Fibroblast of skin of abdomen (primary cell): ENCODE data around the gene SPATA31A6. TPM values are rescaled to one million over a fixed set of nuclear protein-coding genes. Genes with fewer than 3 reads are reported as not detected.
"Not testable (repeated sequence)": the region's sequence is repeated elsewhere in the genome, so short reads cannot be mapped to it uniquely, and the experiment has no call there.

Experiments
- DNase-seq: peaks from one replicate; pipeline ENCODE4 v3.0.0-alpha.2; 2013
- polyA plus RNA-seq, 2 experiments: library from polyadenylated mRNA; unstranded; fragments of 120-200 nt; gene quantifications; one replicate each; pipeline ENCODE4 v1.2.1, GENCODE V29; 2013; ENCODE audit not compliant: insufficient read length in 2 of 2

The SPATA31A6 gene
- polyA plus RNA-seq (2013, experiment 1 of 2; ENCODE audit: insufficient read length): not detected
- polyA plus RNA-seq (2013, experiment 2 of 2; ENCODE audit: insufficient read length): not detected

DNA sequence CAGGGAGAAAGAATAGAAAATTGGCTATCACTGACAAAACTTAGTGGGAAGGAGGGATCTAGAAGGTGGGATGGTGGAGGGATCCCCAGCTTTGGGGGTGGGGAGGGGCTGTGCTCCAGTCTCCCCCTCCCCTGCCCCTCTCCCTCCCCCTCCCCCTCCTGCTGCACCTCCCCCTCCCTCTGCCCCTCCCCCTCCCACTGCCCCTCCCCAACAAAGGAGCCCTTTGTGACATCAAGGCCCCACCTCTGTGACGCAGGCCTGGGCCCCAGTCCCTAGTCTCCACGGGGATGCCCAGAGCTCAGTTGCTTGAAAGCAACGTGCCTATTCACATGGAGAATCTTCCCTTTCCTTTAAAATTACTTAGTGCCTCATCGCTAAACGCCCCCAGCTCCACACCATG lies at the start of gene SPATA31A6:
TSS of gene SPATA31A6 (plus strand) at position 301 of the 400 bp plus-strand sequence. CDS start at position 330, 29 bp downstream.
- DNase-seq: not testable (repeated sequence)

- DNase-seq: peak; percentile 0
These were observed 23.2 kb upstream of the SPATA31A6 start for GRCh38 chr9:42160299-42160698.

- not testable (repeated sequence) for DNase-seq
These were observed 36.4 kb downstream of the SPATA31A6 start for GRCh38 chr9:42219861-42220260.

- not testable (repeated sequence) for DNase-seq
These were observed 39.8 kb downstream of the SPATA31A6 start for GRCh38 chr9:42223230-42223629.

- DNase-seq: not testable (repeated sequence)
These were observed 49.6 kb downstream of the SPATA31A6 start for GRCh38 chr9:42233031-42233430.

DNA sequence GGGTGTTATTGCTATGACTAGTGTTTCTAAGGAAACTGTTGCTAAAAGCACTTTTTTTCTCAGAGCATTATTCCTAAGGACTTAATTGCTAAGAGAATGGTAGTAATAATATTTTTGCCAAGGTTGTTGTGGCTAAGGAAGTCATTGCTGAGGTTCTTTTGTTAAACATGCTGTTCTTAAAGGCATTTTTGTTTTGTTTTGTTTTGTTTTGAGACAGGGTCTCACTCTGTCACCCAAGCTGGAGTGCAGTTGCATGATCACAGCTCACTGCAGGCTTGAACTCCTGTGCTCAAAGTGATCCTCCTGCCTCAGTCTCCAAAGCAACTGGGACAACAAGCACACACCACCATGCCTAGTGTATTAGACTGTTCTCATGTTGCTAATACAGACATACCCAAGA lies 51.2 kb downstream of the SPATA31A6 start:
- not testable (repeated sequence) for DNase-seq

DNA sequence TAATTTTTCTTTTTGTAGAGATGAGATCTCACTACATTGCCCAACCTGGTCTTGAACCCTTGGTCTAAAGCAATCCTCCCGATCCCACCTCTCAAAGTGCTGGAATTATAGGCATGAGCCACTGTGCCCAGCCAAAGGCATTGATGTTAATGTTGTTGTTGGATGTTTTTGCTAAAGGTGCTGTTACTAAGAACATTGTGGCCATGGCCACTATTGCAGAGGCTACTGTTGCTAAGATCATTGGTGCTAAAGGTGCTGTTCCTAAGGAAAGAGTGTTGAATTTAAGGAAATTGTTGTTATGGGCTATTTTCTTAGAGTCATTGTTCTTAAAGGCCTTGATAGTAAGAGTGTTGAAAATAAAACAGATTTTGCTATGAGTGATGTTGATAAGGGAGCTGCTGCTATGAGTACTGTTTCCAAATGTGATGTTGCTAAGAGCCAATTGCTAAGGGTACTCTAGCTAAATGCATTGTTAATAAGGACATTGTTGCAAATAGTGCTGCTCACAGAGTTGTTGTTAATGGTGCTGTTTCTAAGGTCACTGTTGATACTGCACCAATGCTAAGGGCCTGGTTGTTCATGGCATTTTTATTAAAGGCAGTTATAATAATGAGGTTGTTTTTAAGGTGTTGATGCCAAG lies 52.0 kb downstream of the SPATA31A6 start:
- not testable (repeated sequence) for DNase-seq

GRCh38 chr9:42236097-42236496 lies 52.6 kb downstream of the SPATA31A6 start:
- not testable (repeated sequence) for DNase-seq

DNA sequence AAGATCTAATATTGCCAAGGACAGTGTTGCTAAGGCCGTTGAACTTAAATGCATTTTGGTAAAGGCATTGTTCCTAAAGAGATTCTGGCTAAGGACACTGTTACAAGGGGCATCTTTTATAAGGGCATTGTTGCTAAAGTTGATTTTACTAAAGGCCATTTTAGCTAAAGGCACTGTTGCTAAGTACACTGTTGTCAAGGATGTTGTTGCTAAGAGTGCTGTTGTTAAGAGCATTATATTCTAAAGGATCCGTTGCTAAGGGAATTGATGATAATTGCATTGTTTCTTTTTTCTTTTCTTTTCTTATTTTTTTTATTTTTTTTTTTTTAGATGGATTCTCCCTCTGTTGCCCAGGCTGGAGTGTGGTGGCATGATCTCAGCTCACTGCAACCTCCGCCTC lies 53.9 kb downstream of the SPATA31A6 start:
- DNase-seq: not testable (repeated sequence)

DNA sequence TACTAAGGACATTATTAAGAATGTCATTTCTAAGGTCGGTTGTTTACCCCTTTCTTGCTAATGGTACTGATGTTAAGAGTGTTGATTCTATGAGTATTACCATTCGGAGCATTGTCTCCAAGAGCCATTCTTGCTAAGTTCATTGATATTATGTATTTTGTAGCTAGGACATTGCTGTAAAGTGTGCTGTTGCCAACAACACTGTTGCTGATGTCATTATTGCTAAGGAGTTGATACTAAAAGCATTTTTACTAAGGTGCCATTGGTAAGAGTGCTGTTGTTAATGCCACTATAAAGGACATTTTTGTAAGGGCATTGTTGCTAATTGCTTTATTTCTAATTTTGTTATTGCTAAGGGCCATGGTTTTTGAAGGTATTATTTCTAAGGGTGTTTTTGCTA lies 55.4 kb downstream of the SPATA31A6 start:
- DNase-seq: not testable (repeated sequence)
